ENCODE data around the gene PALMD.
A peak's percentile ranks its signal among the peaks of the same experiment; 100 is the strongest.

The PALMD gene

GRCh38 chr1:99645699-99646531, at the start of gene PALMD:
PALMD (plus strand) TSS chr1:99646113; CDS start chr1:99646318, 205 bp downstream.
- DNase-seq: peak; percentile 68

GRCh38 chr1:99598738-99599411, 47.0 kb upstream of the PALMD start:
- no peak for DNase-seq

- no peak for DNase-seq
These were observed 46.2 kb upstream of the PALMD start for GRCh38 chr1:99599678-99600175.

GRCh38 chr1:99600782-99601181, 45.1 kb upstream of the PALMD start:
- DNase-seq: no peak

GRCh38 chr1:99601208-99601607, 44.7 kb upstream of the PALMD start:
- no peak for DNase-seq

GRCh38 chr1:99601709-99602403, 44.1 kb upstream of the PALMD start:
- DNase-seq: no peak

- no peak for DNase-seq
These were observed 43.4 kb upstream of the PALMD start for GRCh38 chr1:99602404-99602969.

GRCh38 chr1:99603699-99604560, 42.0 kb upstream of the PALMD start:
- DNase-seq: no peak

GRCh38 chr1:99606306-99606705, 39.6 kb upstream of the PALMD start:
- no peak for DNase-seq

- DNase-seq: no peak
These were observed 38.3 kb upstream of the PALMD start for GRCh38 chr1:99607590-99607989.

GRCh38 chr1:99608058-99608457, 37.9 kb upstream of the PALMD start:
- DNase-seq: no peak

- DNase-seq: no peak
These were observed 32.2 kb upstream of the PALMD start for GRCh38 chr1:99613716-99614115.

GRCh38 chr1:99614728-99615127, 31.2 kb upstream of the PALMD start:
- no peak for DNase-seq

GRCh38 chr1:99619583-99619982, 26.3 kb upstream of the PALMD start:
- no peak for DNase-seq

- DNase-seq: peak; percentile 33
These were observed 24.5 kb upstream of the PALMD start for GRCh38 chr1:99621340-99621901.

- no peak for DNase-seq
These were observed 23.1 kb upstream of the PALMD start for GRCh38 chr1:99622702-99623347.

GRCh38 chr1:99623554-99623953, 22.4 kb upstream of the PALMD start:
- DNase-seq: no peak

- DNase-seq: no peak
These were observed 18.3 kb upstream of the PALMD start for GRCh38 chr1:99627615-99628014.

- DNase-seq: no peak
These were observed 16.7 kb upstream of the PALMD start for GRCh38 chr1:99629164-99629563.

GRCh38 chr1:99634971-99635624, 10.8 kb upstream of the PALMD start:
- DNase-seq: no peak

- DNase-seq: no peak
These were observed 10.2 kb upstream of the PALMD start for GRCh38 chr1:99635664-99636063.
